Central memory CD4-positive, alpha-beta T cell (primary cell): ENCODE data around the gene ADAMTS17.

Source experiments
- DNase-seq: peaks from one replicate; pipeline ENCODE4 v3.0.0; 2022
- total RNA-seq, 3 experiments: gene quantifications; one replicate each; lab custom pipeline; 2026; lab: John Stamatoyannopoulos, UW

ADAMTS17 gene, protein sequence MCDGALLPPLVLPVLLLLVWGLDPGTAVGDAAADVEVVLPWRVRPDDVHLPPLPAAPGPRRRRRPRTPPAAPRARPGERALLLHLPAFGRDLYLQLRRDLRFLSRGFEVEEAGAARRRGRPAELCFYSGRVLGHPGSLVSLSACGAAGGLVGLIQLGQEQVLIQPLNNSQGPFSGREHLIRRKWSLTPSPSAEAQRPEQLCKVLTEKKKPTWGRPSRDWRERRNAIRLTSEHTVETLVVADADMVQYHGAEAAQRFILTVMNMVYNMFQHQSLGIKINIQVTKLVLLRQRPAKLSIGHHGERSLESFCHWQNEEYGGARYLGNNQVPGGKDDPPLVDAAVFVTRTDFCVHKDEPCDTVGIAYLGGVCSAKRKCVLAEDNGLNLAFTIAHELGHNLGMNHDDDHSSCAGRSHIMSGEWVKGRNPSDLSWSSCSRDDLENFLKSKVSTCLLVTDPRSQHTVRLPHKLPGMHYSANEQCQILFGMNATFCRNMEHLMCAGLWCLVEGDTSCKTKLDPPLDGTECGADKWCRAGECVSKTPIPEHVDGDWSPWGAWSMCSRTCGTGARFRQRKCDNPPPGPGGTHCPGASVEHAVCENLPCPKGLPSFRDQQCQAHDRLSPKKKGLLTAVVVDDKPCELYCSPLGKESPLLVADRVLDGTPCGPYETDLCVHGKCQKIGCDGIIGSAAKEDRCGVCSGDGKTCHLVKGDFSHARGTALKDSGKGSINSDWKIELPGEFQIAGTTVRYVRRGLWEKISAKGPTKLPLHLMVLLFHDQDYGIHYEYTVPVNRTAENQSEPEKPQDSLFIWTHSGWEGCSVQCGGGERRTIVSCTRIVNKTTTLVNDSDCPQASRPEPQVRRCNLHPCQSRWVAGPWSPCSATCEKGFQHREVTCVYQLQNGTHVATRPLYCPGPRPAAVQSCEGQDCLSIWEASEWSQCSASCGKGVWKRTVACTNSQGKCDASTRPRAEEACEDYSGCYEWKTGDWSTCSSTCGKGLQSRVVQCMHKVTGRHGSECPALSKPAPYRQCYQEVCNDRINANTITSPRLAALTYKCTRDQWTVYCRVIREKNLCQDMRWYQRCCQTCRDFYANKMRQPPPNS
- total RNA-seq = 3.3 to 21.4 (median 8.2) reads per million in 3 experiments

DNA sequence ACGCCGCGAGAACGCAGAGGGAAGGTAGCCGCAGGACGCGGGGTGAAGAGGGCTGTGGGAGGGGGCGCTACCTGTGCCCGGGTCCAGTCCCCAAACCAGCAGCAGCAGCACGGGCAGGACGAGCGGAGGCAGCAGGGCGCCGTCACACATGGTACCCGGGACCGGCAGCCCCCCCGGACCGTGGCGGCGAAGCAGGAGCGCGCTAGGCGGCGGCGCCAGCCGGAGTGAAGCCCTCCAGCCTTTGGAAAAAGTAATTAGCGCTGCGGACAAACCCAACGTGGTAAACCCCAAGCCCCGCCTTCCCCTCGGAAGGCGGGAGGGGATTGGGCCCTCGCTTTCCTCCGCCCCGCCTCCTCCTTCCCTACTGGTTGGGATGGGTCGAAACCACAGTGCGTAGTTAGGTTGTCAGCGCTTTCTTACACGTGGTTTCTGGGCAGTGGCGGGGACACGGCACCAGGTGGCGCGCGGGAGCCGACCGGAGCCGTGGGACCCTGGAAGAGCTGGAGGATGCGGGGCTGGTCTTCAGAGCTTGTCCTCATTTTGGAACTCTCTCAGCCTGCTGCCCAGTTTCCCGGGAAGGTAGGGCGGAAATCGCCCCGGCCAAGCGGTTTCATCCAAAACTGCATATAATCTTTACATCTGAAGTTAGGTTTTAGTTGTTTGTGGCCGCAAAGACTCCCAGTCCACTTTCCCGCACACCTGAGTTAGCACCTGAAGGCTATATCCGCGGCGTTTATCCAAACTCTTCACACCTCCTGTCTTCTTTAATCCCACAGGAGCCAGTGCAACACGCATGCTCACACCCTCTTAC, at the start of gene ADAMTS17:
Gene ADAMTS17, minus strand, starts transcription at position 226 of the 811 bp plus-strand sequence. Its CDS starts 76 bp downstream, at position 150.
- peak; percentile 95 for DNase-seq

DNA sequence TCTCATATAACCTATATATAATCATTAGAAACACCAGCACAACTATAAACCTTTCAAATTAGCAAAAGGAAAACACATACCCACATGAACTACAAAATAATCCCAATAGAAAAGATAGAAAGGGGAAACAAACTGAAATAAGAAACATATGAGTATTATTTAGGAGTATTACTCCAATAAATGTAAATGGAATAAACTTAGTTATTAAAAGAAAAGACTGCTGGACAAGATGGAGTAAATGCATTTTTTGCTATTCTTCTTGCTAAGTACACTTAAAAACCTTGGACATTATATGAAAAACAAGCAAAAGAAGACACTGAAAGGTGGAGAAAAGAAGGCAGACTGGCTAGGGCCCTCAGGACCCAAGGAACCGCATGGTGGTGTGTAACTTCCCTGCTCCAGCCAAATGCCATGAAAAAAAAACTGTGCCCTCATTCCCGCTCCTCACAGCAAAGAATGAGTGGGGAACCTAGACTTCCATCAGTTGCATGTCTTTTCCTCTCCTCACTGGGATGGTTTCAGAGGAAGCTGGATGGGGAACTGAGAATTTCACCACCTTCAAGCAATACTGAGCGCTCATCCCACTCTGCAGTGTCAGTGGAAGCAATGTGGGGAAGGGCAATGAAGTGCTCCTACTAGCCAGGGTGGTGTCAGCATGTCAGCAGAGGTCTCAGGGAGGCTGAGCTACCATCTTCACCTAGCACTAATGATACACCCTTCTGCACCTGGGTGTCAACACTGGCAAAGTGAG, 43.7 kb upstream of the ADAMTS17 start:
- no peak for DNase-seq

DNA sequence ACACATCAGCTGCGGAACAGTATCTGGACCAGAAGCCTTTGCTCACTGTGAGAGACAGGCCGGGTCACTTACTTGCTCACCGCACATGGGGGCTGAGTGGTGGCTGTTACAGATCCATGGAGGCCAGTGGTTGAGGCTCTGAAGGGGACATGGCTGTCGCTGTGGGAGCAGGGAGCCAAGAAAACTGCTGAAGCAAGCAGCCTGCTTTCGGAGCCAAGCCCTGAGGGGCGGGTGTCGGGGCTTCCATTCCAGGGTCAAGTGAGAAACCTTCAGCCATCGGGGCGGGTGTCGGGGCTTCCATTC, 42.3 kb upstream of the ADAMTS17 start:
- no peak for DNase-seq

DNA sequence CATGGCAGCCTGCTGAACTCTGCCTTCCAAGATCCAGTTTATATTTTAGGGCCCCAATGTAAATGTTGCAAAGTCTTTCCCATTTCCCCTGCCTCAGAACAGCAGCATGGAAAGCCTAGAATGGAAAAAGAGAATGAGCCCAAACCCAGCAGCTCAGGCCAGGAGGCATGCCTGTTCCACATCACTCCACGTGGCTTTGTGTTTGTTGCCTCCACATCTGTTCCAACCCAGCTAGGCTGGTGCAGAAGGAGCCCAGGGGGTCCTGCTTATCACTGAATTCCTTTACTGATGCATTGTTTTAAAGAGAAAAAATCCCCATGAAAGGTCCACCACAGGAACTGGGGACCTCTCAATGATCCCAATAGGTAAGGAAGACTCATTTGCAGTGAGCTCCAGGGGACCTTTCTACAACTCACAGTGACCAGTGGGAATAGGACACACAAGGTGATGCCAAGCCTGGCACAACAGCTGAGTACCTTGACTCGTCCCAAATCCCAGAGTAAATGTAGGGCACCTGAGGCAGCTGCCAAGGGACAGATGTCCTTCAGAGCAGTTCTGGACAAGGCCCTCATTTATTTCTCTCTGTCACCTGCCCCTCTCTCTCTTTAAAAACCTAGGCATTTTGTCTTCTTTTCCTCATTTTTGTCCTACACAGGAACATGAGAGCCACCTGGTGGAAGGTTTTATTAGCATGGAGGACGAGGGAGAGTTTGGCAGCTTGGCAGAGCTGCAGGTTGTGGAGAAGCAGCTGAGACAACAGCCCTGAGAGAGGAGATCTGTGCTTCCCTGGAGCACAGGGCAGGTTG, 41.7 kb upstream of the ADAMTS17 start:
- DNase-seq = peak; percentile 18

DNA sequence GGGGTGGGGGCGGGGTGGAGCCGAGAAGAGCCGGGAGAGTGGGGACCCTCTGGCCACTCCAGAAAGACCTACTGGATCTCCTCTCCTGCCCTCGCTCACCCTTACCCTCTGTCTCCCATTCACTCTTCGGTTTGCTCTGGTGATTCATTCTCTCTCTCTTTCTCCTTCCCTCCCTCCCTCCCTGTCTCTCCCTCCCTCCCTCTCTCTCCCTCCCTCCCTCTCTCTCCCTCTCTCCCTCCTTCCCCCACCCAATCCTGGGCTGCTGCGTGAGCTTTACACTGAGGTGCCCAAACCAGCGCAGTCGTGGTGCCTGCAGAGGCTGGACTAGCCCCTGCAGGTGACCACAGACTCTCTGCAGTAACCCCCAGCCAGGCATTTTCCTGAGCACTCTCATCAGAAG, 32.2 kb upstream of the ADAMTS17 start:
- DNase-seq = no peak

DNA sequence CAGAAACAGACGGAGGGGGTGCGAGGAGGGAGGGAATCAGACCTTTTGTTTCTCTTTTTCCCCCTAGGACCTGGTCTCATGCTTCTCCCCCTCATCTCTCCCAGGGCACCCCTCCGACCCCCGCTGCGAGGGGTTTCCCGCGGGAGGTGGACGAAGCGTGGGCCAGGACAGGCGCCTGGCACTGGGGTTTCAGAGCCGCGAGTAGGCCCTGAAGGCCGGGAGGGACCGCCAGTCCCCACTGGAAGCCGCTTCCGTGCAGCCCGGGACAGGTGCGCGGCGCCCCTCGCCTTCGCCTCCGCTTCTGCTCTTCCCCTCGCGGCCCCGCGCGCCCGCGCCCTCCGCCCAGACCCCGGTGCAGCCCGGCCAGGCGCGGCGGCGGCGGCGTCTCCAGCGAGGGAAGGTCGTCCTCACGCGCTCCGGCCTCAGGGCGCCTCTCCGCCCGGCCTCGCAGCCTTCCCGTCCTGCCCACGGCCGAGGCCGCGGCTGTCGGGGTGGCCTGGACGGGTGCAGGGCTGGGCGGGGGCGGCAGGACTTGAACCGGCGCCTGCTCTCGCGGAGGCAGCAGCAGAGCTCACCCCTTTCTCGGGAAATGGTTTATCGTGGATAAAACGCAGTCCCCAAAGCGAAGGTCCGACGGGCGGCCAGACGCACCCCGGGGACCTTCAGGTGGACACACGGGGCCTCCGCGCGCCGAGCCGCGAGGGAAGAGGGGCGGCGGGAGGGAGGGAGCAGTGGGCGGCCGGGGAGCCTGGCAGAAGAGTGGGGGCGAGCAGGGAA, 31.5 kb upstream of the ADAMTS17 start:
- DNase-seq = no peak

DNA sequence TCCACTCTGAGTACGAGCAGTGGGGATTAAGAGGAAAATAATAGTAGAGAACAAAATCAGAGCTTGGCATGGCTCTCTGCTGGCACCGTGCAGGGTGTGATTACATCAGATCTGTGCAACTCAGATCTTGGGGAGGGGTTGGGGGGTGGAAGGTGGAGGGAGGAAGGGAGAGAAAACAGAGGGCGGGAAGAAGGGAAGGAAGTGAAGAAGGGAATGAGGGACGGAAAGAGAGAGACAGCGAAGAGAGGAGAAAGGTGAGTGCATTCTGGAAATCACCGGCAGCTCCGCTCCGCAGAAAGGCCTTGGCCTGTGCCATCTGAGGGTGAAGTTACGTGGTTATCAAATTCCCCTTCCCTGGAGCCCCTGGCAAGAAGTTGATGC, 31.0 kb upstream of the ADAMTS17 start:
- DNase-seq = no peak

DNA sequence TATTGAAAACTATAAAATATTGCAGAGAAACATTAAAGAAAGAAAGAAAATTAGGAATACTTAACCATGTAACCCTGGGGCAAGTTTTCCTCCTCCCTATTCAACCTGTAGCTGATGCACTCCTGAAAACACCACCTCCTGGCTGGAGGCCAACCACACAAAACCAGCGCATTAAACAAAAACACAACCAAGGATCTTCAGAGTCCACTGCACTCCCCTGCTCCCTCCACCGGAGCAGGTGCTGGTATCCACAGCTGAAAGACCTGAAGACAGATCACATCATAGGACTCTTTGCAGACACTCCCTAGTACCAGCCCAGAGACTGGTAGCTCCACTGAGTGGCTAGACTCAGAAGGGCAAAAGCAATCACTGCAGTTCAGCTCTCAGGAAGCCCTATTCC, 13.6 kb upstream of the ADAMTS17 start:
- DNase-seq = no peak

DNA sequence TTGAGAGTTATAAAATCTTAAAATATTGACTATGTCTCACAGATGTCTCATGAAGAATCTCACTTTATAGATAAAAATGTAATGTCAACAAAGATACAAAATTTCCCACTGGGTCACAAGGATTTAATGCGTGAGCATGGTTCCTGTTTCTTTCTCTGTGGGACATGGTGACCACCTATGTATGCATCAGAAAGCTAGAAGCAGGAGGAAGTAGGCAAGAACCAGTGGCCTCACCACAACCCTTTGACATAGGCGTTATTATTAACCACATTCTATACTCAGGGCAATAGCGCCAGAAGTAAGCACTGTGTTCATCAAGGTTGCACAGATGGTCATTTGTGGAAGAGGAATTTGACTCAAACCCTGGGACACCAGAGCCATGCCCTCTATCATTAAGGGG, 11.7 kb upstream of the ADAMTS17 start:
- DNase-seq = no peak

DNA sequence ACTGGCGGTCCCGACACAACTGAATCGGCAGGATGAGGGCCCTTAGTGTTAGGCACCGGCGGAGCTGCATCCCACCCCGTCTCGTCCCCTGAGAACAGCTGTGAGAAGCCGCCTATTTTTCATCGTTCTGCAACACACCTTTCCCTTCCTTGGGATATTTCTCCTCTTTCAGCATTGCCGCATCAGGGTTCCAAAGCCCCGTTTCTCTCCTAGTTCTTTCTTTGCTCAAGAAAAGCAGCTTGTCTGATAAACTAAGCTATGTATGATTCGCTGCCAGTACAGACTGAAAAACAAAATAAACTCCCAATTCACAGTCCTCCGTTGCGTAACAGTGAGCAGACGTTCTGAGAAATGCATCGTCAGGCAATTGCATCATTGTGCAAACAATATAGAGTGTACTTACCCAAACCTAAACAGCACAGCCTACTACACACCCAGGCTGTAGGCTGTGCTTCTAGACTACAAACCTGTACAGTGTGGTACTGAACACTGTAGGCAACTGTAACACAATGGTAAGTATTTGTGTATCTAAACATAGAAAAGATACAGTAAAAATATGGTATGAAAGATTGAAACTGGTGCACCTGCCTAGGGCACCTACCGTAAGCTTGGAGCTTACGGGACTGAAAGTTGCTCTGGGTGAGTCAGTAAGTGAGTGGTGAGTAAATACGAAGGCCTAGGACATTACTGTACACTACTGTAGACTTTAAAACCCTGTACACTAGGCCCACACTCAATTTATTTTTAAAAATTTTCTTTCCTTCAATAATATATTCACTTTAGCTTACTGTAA, 8.9 kb upstream of the ADAMTS17 start:
- no peak for DNase-seq

DNA sequence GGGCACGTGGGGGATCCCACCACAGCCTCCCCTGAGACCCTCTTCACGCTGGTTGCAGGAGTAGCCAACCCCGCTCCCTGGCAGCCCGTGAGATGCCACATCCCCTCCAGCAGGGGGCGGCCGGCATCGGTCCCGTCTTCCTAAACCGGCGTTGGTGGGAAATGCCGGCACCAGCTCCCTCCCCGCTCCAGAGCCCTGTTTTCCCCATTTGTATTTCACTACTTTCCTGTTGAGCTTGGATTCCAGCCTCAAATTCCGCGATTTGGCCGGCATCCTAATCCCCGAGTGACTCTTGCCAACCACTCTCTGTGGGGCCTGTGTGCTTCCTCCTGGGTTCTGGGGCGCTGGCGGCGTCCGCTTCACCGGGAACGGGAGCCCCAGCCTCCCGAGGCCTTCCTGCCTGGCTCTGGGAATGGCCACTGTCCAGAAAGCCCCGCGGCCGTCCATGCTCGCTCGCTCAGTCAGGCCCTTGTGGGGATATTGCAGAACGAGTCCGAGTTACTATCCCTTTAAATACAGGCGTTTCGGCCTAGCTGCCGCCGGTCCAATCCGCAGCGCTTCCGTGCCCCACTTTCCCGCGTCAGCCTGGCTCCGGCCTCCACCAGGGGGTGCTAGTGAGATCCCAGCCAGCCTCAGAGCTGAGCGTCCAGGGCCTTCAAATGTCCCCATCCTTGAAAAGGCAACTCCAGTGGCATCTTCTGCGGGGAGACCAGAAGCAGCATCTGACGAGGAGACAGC, 8.1 kb upstream of the ADAMTS17 start:
- DNase-seq = peak; percentile 80

DNA sequence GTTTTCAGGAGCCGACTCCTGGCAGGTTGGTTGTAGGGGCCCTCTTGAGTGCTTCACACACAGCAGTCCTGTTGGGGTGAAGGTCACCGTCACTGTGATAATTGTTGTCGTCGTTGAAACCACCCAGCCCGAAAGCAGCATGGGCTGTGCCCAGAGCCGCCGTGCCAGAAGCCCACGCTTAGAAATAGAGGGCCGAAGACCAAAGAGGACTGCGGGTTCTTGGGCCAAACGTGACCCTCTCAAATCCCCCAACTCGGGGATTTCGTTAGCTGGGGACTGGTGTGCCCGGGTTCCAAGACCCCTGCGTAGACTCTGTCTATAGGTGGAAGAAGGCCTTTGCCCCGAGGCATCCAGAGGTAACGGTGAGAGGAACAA, 7.5 kb upstream of the ADAMTS17 start:
- DNase-seq = no peak

DNA sequence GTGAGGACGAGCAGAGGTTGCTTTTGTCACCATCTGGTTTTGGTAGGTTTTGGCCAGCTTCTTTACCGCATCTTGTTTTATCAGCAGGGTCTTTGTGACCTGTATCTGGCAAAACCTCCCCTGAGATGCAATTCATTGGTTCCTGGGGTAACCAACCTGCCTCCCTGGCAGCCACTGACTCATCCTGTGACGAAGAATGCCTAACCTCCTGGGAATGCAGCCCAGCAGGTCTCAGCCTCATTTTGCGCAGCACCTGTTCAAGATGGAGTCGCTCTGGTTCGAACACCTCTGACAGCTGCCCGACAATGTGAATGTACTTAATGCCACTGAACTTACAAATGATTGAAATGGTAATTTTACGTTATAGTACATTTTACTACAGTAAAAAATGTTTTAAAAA, 6.8 kb upstream of the ADAMTS17 start:
- DNase-seq = no peak

DNA sequence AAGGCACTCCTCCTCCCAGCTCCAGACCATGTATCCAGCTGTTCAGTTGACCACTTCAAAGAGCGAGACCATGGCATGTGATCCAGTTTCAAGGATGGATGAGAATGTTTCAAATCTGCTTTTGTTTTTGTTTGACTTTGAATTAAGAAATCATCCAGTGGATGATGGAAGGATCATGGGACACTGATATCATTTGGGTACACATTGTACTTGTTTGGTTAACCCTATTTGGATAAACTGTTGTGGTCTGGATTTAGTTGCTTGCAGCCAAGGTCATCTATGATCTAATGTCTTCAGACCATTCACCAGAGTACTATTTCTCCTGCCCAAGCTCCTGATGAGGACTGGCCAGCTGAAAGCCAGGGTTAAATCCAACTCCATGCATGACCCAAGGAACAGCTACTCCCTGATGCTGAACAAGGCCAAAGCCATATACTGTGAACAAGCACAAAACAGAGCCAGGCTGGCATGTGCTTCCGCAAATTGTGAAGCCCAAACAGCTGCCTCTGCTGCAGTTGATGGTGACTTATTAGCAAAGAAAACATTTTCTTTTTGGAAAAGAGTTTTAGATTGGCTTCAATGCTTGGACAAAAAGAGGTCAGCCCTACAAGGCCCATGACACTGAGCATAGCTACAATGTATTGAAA, 5.2 kb upstream of the ADAMTS17 start:
- no peak for DNase-seq

DNA sequence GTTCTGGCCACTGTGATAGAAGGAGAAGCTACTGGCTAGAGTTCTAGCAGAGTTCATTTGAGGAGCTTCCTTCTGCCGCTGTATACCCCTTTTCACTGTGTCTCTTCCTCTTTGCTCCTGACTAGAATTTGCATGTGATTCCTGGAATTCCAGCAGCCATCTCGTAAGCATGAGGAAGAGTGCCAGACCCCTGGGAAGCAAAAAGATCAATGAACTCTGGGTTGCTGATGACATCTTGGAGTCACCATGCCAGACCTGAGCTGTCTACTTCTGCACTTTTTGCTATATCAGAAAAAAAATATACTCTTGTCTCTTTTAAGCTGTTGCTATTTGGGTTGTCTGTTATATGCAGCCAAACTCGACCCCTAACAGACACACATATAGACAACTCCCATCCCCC, 3.7 kb upstream of the ADAMTS17 start:
- no peak for DNase-seq

DNA sequence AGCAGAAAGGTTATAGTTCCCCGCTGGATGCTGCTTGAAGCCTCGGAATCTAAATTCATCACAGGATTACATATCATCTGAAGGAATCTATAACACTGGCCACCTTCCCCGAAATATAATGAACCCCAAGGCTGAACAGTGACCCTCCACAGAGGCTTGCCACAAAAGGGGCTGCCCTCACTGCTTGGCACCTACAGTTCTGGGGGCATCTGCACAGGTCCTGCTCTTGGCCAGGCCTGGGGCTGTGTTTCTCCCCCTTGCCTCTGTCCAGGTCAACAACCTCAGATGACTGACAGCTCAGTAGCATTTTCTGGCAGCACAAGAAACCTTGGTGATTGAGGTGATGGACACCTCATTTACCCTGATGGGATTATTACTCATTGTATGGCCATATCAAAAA, 1.5 kb upstream of the ADAMTS17 start:
- no peak for DNase-seq

DNA sequence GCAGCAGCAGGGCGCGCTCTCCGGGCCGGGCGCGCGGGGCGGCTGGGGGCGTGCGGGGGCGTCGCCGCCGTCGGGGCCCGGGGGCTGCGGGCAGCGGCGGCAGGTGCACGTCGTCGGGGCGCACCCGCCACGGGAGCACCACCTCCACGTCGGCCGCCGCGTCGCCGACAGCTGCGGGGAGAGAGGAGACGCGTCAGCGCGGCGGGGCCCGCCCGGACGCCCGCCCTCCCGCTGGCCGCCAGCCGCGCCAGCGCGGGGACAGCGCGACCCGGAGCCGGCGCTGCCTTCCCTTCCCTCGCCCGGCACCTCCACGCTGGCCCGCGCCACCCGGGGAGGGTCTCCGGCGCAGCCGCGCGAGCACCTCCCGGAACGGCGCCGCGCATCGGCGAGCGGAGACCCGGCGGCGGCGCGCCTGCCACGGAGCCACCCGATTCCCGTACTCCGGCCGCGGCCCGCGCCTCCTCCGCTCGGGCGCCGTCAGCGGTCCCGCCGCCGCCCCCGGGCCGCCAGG, 481 bp downstream of the ADAMTS17 start:
- DNase-seq = no peak

DNA sequence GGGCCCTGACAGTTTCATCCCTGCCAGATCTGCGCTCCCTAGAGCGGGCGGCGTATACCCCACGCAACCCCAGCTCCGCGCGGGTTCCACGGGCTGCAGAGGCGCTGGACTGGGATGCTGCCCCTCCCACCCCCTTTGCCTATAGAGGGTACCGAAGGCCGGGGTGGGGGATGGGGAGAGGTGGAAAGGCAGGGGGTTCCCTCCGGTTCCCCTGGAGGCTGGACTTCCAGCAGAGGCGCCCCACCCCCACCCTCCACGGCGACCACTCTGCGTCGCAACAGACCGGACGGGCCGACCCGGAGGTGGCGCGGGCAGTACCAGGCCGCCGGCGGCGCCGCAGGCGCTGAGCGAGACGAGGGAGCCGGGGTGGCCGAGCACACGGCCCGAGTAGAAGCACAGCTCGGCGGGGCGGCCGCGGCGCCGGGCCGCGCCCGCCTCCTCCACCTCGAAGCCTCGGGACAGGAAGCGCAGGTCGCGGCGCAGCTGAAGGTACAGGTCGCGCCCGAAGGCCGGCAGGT, 995 bp downstream of the ADAMTS17 start:
- no peak for DNase-seq
